Inferior parietal cortex (tissue), 1 donor: Measurements from ENCODE around the gene SOWAHA.
A peak's percentile ranks its signal among the peaks of the same experiment; 100 is the strongest.
"Not testable (repeated sequence)": the region's sequence is repeated elsewhere in the genome, so short reads cannot be mapped to it uniquely, and the experiment has no call there.

Experiments used
- DNase-seq: peaks from one replicate; pipeline ENCODE4 v3.0.0-alpha.2; 2016; ENCODE audit errors: extremely low spot score

Gene SOWAHA

GRCh38 chr5:132777209-132778069 lies 35.7 kb upstream of the SOWAHA start, which contains the start of gene SEPTIN8:
TSS of gene SEPTIN8 (minus strand) at chr5:132777239. CDS start at chr5:132777137, 102 bp downstream.
- DNase-seq, result no peak

- no peak for DNase-seq
Observed at GRCh38 chr5:132778129-132778528, 35.0 kb upstream of the SOWAHA start.

GRCh38 chr5:132778856-132779255 lies 34.2 kb upstream of the SOWAHA start:
- no peak for DNase-seq

GRCh38 chr5:132779961-132780360 lies 33.1 kb upstream of the SOWAHA start:
- peak; percentile 88 for DNase-seq

GRCh38 chr5:132780577-132780976 lies 32.5 kb upstream of the SOWAHA start:
- DNase-seq, result no peak

- DNase-seq, result no peak
Observed at GRCh38 chr5:132781029-132781428, 32.1 kb upstream of the SOWAHA start.

GRCh38 chr5:132782101-132782500 lies 31.0 kb upstream of the SOWAHA start:
- no peak for DNase-seq

- no peak for DNase-seq
Observed at GRCh38 chr5:132785365-132785764, 27.7 kb upstream of the SOWAHA start.

GRCh38 chr5:132785864-132786263 lies 27.2 kb upstream of the SOWAHA start:
- DNase-seq, result no peak

GRCh38 chr5:132787076-132787475 lies 26.0 kb upstream of the SOWAHA start:
- DNase-seq, result no peak

- DNase-seq, result no peak
Observed at GRCh38 chr5:132788508-132788907, 24.6 kb upstream of the SOWAHA start.

GRCh38 chr5:132788990-132789886 lies 23.9 kb upstream of the SOWAHA start:
- no peak for DNase-seq

GRCh38 chr5:132790201-132790865 lies 22.8 kb upstream of the SOWAHA start:
- DNase-seq, result no peak

GRCh38 chr5:132791026-132791425 lies 22.1 kb upstream of the SOWAHA start:
- DNase-seq, result no peak

- DNase-seq, result no peak
Observed at GRCh38 chr5:132797651-132798050, 15.5 kb upstream of the SOWAHA start.

- DNase-seq, result no peak
Observed at GRCh38 chr5:132799392-132799791, 13.7 kb upstream of the SOWAHA start.

GRCh38 chr5:132800545-132800944 lies 12.6 kb upstream of the SOWAHA start:
- DNase-seq, result peak; percentile 78

GRCh38 chr5:132802044-132802684 lies 10.9 kb upstream of the SOWAHA start:
- DNase-seq, result no peak

- not testable (repeated sequence) for DNase-seq
Observed at GRCh38 chr5:132802685-132803066, 10.4 kb upstream of the SOWAHA start.

- DNase-seq, result not testable (repeated sequence)
Observed at GRCh38 chr5:132804219-132804618, 8.9 kb upstream of the SOWAHA start.

- not testable (repeated sequence) for DNase-seq
Observed at GRCh38 chr5:132805872-132806271, 7.2 kb upstream of the SOWAHA start.

- DNase-seq, result not testable (repeated sequence)
Observed at GRCh38 chr5:132806804-132807162, 6.3 kb upstream of the SOWAHA start.
